Thyroid gland (tissue), 4 donors: ENCODE measurements around the gene CYP24A1. TPM values are rescaled to one million over a fixed set of nuclear protein-coding genes. Genes with fewer than 3 reads are reported as not detected.

Source experiments
- DNase-seq, 2 donors: peaks; one replicate each; pipeline ENCODE4 v3.0.0-alpha.2; 2019
- H3K27ac ChIP-seq, 3 donors: fragments of 200-600 bp; sonication (generic); 1 replicate in 2 of 3; 2 replicates in 1 of 3; pipeline ENCODE4 v1.5.1; 2016 to 2019; ENCODE audit warnings: mild to moderate bottlenecking in 1 of 3, moderate library complexity in 1 of 3
- H3K27me3 ChIP-seq: fragments of 200-600 bp; sonication (generic); one replicate; pipeline ENCODE4 v1.5.1; 2019
- H3K36me3 ChIP-seq, 2 donors: fragments of 200-600 bp; sonication (generic); one replicate each; pipeline ENCODE4 v1.5.1; 2016 to 2019
- H3K4me1 ChIP-seq, 2 donors: fragments of 200-600 bp; sonication (generic); one replicate each; pipeline ENCODE4 v1.5.1; 2017 to 2019
- H3K4me3 ChIP-seq, 3 donors: fragments of 200-600 bp; sonication (generic); replicated peaks in 1 of 3; 1 replicate in 2 of 3; 2 replicates in 1 of 3; pipeline ENCODE4 v1.5.1; 2016; ENCODE audit warnings: mild to moderate bottlenecking in 1 of 3
- H3K9me3 ChIP-seq: fragments of 200-600 bp; sonication (generic); one replicate; pipeline ENCODE4 v1.5.1; 2017
- POLR2A ChIP-seq, 2 donors: fragments of 450-650 bp; IDR thresholded peaks; one replicate each; pipeline ENCODE4 v1.6.1; 2017; ENCODE audit warnings: antibody characterized with exemption in 2 of 2, mild to moderate bottlenecking in 2 of 2, moderate library complexity in 1 of 2
- WGBS, 2 donors: methylation state at CpG; one replicate each; pipeline ENCODE4 v1.1.5; 2017; 5-methylcytosine and 5-hydroxymethylcytosine counted together
- intact Hi-C: fragments of 100-400 bp; cut with DNase I; formaldehyde crosslinking; loops from one replicate; pipeline ENCODE4 v1.15.1; 2023
- total RNA-seq, 4 donors: library from RNA; depleted of rRNA; stranded (reverse); fragments of >200 nt; gene quantifications; one replicate each; pipeline ENCODE4 v1.2.3, GENCODE V29; 2016
- TF ChIP-seq, protein P1 (sequence below), 6 experiments: fragments of 200-600 bp in 3 of 6; fragments of 450-650 bp in 3 of 6; sonication (generic) in 3 of 6; IDR thresholded peaks; one replicate each; pipeline ENCODE4 v1.5.1; 2016 to 2019; ENCODE audit warnings: antibody characterized with exemption in 6 of 6, mild to moderate bottlenecking in 2 of 6, inconsistent platforms in 1 of 6, moderate library complexity in 1 of 6

CYP24A1 gene
- total RNA-seq, 4 donors from 2014 or later: 0.44 to 6.6 (median 0.67) TPM; not detected in 1

DNA sequence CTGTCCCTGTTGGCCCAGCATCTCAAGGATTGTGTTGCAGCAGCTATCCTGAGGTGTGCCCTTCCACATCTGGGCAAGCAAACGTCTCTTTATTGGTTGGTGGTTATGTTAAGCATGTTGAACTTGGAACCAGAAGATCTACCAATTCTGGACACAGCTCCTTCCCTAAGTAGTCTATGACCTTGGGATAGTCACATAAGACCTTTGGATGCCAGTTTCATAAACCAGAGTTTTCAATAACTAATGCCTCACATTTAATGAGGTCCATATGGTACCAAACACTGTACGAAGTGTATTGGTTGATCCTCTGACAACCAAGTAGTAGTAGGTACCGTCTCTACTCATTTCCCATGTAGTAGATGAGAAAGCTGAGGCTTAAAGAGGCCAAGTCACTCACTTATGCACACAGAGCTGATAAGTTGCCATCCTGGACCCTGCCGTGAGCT is 3.7 kb downstream of the CYP24A1 start:
- peaks cover 5 to 12% of the 10 kb centered on the region in 2 donors for H3K4me1 ChIP-seq
- TF ChIP-seq, protein P1, sequence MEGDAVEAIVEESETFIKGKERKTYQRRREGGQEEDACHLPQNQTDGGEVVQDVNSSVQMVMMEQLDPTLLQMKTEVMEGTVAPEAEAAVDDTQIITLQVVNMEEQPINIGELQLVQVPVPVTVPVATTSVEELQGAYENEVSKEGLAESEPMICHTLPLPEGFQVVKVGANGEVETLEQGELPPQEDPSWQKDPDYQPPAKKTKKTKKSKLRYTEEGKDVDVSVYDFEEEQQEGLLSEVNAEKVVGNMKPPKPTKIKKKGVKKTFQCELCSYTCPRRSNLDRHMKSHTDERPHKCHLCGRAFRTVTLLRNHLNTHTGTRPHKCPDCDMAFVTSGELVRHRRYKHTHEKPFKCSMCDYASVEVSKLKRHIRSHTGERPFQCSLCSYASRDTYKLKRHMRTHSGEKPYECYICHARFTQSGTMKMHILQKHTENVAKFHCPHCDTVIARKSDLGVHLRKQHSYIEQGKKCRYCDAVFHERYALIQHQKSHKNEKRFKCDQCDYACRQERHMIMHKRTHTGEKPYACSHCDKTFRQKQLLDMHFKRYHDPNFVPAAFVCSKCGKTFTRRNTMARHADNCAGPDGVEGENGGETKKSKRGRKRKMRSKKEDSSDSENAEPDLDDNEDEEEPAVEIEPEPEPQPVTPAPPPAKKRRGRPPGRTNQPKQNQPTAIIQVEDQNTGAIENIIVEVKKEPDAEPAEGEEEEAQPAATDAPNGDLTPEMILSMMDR (IDR thresholded peaks at IDR 0.05): no peak
- TF ChIP-seq POLR2A (IDR thresholded peaks at IDR 0.05): no peak
- WGBS, 2 donors: 64 to 72% methylated on average over 4 of the region's 4 CpGs
- no peaks in the 10 kb centered on the region for H3K9me3 ChIP-seq
- intact Hi-C loops: no loop called here
- no peaks in the 10 kb centered on the region for H3K36me3 ChIP-seq
- no peak overlapping the region for H3K4me3 ChIP-seq
- no peak for DNase-seq
- H3K27ac ChIP-seq: no peak overlapping the region
- H3K27me3 ChIP-seq: no peaks in the 10 kb centered on the region

DNA sequence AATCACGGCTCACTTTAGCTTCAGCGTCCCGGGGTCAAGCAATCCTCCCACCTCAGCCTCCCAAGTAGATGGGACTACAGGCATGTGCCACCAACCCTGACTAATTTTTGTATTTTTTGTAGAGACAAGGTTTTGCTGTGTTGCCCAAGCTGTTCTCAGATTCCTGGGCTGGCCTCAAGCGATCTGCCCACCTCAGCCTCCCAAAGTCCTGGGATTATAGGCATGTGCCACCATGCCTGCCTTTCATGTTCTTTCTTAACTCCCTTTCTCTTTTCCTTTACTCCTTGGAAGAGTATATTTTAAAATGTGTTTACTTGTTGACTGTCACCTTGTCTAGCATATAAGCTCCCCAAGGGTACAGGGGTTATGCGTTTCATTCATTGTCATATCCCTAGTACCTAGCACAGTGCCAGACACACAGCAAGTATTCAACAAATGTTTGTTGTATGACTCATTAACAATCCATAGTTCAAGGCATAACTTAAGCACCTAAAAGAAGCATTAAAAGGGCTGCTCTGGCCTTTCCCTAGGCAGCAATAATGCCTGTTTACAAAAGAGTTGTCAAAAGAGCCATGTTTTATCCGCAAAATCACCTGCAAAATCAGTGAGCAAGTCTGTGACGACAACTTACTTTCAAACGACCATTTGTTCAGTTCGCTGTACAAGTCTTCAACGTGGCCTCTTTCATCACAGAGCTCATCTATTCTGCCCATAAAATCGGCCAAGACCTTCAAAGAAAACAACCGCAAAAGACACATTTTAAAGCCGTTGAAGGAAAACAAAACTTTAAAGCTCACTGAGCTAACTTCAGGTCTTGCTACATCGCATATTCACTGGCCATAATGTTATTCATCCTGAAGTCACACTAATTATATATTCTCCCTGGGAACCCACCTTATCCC is 4.6 kb downstream of the CYP24A1 start:
- 72% methylated on average over 14 of the region's 14 CpGs for WGBS, 2 donors
- Histone ChIP-seq H3K27ac (no peak overlapping the region), H3K27me3 (no peaks in the 10 kb centered on the region), H3K4me3 (no peak overlapping the region), H3K4me1 (peaks cover 5 to 7% of the 10 kb centered on the region in 2 donors), H3K9me3 (no peaks in the 10 kb centered on the region), H3K36me3 (no peaks in the 10 kb centered on the region)
- DNase-seq: no peak
- intact Hi-C loops: no loop called here
- TF ChIP-seq POLR2A (IDR thresholded peaks at IDR 0.05): no peak
- TF ChIP-seq, protein P1 (IDR thresholded peaks at IDR 0.05): no peak

DNA sequence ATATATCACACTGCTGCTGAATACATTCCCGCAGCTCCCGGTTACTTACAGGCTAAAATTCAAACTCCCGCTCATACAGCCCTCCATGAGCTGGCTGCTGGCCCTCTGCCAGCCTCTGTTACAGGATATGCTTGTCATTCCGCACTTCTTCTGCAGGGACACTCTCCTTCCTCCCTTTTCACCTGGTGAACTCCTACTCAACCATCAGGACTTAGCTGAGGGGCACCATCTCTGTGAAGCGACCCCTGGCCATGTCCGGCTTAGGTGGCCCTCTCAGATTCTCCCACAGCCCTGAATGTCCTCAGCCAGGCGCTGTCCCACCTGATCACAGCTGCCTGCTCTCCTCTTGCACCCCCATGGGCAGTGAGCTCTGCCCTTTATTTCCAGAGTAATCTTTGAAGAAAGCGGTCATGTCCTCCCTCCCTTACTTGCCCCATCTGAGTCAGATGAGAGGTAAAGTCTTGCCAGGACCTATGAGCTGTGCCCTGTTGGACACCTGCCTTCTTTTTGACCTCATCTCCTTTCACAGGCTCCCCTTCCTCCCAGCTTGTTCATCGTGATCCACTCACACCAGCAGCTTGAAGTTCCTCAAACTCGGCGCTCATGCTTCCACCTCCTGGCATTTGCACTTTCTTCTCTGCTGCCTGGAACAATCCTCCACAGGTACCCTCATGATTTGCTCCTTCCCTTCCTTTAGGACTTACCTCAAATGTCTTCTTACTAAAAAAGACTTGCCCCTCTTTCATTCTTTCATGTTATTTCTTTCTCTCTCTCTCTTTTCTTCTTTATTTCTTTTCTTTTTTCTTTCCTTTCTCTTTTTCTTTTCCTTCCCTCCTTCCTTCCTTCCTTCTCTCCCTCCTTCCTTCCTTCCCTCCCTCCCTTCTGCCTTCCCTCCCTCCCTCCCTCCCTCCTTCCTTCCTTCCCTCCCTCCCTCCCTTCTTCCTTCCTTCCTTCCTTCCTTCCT is 5.6 kb downstream of the CYP24A1 start:
- no peaks in the 10 kb centered on the region for H3K36me3 ChIP-seq
- no peaks in the 10 kb centered on the region for H3K27me3 ChIP-seq
- WGBS, 2 donors: 69 to 72% methylated on average over 11 of the region's 11 CpGs
- peaks cover 0 to 5% of the 10 kb centered on the region in 2 donors for H3K4me1 ChIP-seq
- no peaks in the 10 kb centered on the region for H3K9me3 ChIP-seq
- DNase-seq: no peak
- H3K4me3 ChIP-seq: no peak overlapping the region
- TF ChIP-seq, protein P1 (IDR thresholded peaks at IDR 0.05): no peak
- TF ChIP-seq POLR2A (IDR thresholded peaks at IDR 0.05): no peak
- H3K27ac ChIP-seq: no peak overlapping the region
- intact Hi-C loops: no loop called here

- TF ChIP-seq, protein P1 (IDR thresholded peaks at IDR 0.05): no peak
- TF ChIP-seq POLR2A (IDR thresholded peaks at IDR 0.05): no peak
- intact Hi-C loops: no loop called here
Observed at GRCh38 chr20:54166987-54167662, 6.7 kb downstream of the CYP24A1 start.

More at GRCh38 chr20:54166987-54167662, 6.7 kb downstream of the CYP24A1 start:
- H3K27me3 ChIP-seq: no peaks in the 10 kb centered on the region
- no peak overlapping the region for H3K4me3 ChIP-seq
- H3K36me3 ChIP-seq: no peaks in the 10 kb centered on the region
- no peak for DNase-seq
- WGBS, 2 donors: 73 to 84% methylated on average over 7 of the region's 7 CpGs
- H3K27ac ChIP-seq: no peak overlapping the region
- H3K4me1 ChIP-seq: no peaks in the 10 kb centered on the region
- no peaks in the 10 kb centered on the region for H3K9me3 ChIP-seq
